Measurements from ENCODE around the gene GSK3B. TPM values are rescaled to one million over a fixed set of nuclear protein-coding genes. Genes with fewer than 3 reads are reported as not detected.

Gene GSK3B
- total RNA-seq, 1 experiment from 2014 or later = 56.5 TPM

DNA sequence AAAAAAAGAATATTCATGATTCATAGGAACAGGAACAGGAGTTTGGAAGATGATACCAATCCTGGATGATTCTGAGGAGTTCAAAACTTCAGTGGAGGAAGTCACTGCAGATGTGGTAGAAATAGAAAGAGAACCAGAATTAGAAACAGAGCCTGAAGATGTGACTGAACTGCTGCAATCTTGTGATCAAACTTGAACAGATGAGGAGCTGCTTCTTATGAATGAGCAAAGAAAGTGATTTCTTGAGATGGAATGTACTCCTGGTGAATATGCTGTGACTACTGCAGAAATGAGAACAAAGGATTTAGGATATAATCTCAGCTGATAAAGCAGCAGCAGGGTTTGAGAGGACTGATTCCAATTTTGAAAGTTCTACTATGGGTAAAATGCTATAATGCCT, 72.7 kb downstream of the GSK3B start:
- Mint-ChIP-seq H3K27me3 (ENCODE audit: low read depth) (no peaks in the 10 kb centered on the region), H3K27ac (no peak overlapping the region; a peak in 1 of 7 replicates), H3K4me1 (peaks cover 18 to 30% of the 10 kb centered on the region in 2 experiments), H3K36me3 (ENCODE audit: insufficient read depth in 1 of 3, low read depth in 3 of 3) (no peaks in the 10 kb centered on the region; a peak in 2 of 7 replicates), H3K9me3 (no peaks in the 10 kb centered on the region), H3K4me3 (no peak overlapping the region)
- no peaks in the 10 kb centered on the region for H4K20me1 ChIP-seq (ENCODE audit: control insufficient read depth, insufficient read depth, insufficient read length)
- no peaks in the 10 kb centered on the region for H3K9me3 ChIP-seq (ENCODE audit: control insufficient read depth, low read depth, low read length)
- H3K79me2 ChIP-seq (ENCODE audit: insufficient read depth, low read length) = peaks cover 4% of the 10 kb centered on the region; the same call in 1 of the 2 replicates
- TF ChIP-seq CTCF (conservative IDR thresholded peaks at IDR 0.05) = no peak
- no peak overlapping the region for H4K8ac ChIP-seq (replicated peaks; ENCODE audit: insufficient read length, low read depth, low read length)
- no peak overlapping the region for H2BK12ac ChIP-seq (ENCODE audit: insufficient read length, low read depth, low read length)
- H3K4me1 ChIP-seq (ENCODE audit: insufficient read depth, low read length) = no peaks in the 10 kb centered on the region; the same call in 1 of the 2 replicates
- no peak overlapping the region for H3K9ac ChIP-seq (ENCODE audit: extremely low read depth, insufficient read length, low read length)
- H3K79me1 ChIP-seq (ENCODE audit: insufficient read depth, low read depth, low read length, poor library complexity, severe bottlenecking) = peaks cover 2% of the 10 kb centered on the region
- no peak overlapping the region for H4K91ac ChIP-seq (ENCODE audit: insufficient read length, low read depth, low read length)
- H2AFZ ChIP-seq (ENCODE audit: low read length) = no peak overlapping the region
- no peak overlapping the region for H3K18ac ChIP-seq (ENCODE audit: insufficient read length, low read depth, low read length)
- no peak overlapping the region for H2BK5ac ChIP-seq (ENCODE audit: insufficient read length, low read length)
- no peak overlapping the region for H3K4me2 ChIP-seq (ENCODE audit: insufficient read depth, insufficient read length, low read length)
- no peak overlapping the region for H2BK20ac ChIP-seq (ENCODE audit: low read depth, low read length, poor library complexity, severe bottlenecking)
- no peak overlapping the region for H4K5ac ChIP-seq (ENCODE audit: insufficient read length, low read depth, low read length)
- no peak overlapping the region for H3K4ac ChIP-seq (ENCODE audit: low read depth, low read length)
- no peak for DNase-seq
- H3K27ac ChIP-seq (ENCODE audit: insufficient read length, low read depth, low read length) = no peak overlapping the region
- H3K56ac ChIP-seq (ENCODE audit: insufficient read length, low read depth, low read length) = no peak overlapping the region
- no peak overlapping the region for H3K14ac ChIP-seq (ENCODE audit: insufficient read depth, low read length)
- no peak overlapping the region for H2BK15ac ChIP-seq (ENCODE audit: low read depth, low read length)
- no peak overlapping the region for H3K23ac ChIP-seq (ENCODE audit: insufficient read length, low read depth, low read length)
- no peaks in the 10 kb centered on the region for H3K23me2 ChIP-seq (ENCODE audit: insufficient read length, low read depth, low read length, poor library complexity, severe bottlenecking)
- no peak overlapping the region for H2AK5ac ChIP-seq (ENCODE audit: insufficient read length, low read length)
- H2BK120ac ChIP-seq (ENCODE audit: low read depth, low read length, poor library complexity, severe bottlenecking) = no peak overlapping the region
- H3K27me3 ChIP-seq (ENCODE audit: insufficient read depth, low read length) = no peaks in the 10 kb centered on the region
- no peak overlapping the region for H3T11ph ChIP-seq (ENCODE audit: low read length)
